Anterior cingulate cortex (tissue), 58 donors: ENCODE results near the gene MAX.
A peak's percentile ranks its signal among the peaks of the same experiment; 100 is the strongest.

ENCODE experiments used
- DNase-seq, 58 donors: peaks; one replicate each; lab custom pipeline; 2025; lab: John Stamatoyannopoulos, UW

MAX gene

GRCh38 chr14:65074449-65075150 lies 27.7 kb downstream of the MAX start:
- DNase-seq = no peak

- DNase-seq = no peak
Observed at GRCh38 chr14:65073605-65074201, 28.6 kb downstream of the MAX start.

DNA sequence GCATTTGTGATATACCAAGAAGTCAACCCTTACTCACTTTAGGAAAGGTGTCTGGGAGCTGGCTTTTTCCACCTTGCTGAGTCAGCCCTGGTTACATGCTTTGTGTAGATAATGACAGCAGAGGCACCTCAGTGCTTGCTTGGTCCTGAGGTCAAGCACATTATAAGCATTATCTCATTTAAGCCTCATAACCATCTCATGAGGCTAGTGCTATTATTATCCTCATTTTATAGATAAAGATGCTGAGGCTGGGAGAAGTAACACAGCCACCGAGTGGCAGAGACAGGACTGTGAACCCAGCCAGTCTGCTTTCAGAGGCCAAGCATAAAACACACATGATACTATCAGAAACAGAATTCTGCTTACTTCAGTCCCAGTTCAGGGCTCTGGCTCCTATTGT lies 29.4 kb downstream of the MAX start:
- no peak for DNase-seq

GRCh38 chr14:65072256-65072655 lies 30.1 kb downstream of the MAX start:
- DNase-seq = no peak

DNA sequence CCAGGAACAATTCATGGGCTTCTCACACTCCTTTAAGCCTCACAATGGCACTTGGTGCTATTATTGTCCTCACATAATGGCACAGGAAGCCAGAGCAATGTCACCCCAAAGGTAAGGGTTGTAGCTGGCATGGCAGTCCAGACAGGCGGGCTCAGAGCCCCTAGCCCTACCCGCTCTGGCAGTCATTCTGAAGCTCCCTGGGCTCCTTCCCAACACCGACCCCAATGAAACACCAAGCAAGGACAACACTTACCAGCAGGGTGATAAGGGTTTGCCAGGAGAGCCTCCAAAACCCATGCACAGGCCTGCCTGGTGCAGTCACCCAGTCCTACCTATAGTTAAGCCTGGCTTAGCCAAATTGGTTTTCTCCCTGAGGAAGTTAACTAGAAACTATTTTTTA lies 30.8 kb downstream of the MAX start:
- no peak for DNase-seq

DNA sequence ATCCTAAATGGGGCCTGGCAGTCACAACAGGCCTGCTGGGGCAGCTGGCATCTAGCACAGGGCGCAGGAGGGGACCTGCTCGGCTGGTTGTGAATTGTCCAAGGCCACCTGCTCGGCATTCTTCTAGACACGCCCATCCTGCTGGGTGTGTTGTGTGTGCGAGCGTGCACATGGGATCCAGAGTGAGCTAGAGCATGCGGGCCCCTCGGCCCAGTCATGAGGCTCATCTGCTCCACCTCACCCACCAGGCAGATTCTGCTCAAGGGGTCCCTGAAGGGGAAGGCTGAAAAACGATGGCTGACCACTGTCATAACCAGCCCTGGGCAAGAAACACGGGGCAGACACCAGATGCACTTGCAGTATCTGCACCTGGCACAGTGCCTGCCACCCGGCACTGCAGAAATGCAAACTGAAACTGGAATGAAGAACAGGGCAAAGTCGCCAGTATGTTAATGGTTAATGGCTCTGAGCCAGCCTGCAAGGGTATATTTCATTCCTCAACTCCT lies 31.8 kb downstream of the MAX start:
- peak in 1 of 58 donors; percentile 32 for DNase-seq

GRCh38 chr14:65069874-65070413 lies 32.4 kb downstream of the MAX start:
- no peak for DNase-seq

DNA sequence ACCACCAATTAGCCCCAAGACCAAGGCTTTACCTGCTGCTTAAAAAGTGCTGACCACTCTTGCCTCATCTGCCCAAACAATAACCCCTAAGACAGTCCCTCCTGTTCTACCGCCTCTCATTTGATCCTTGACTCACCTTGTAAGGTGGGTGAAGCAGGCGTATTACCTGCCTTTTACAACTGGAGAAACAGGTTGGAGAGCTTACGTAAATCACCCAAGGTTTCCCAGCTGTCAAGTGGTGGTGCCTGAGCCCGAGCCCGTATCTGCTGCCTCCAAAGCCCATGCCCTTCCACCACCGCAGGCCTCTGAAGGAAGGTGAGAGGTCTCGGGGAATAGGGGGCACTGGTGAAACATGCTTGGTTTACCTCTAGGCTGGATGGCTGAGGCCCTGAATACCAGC lies 36.6 kb downstream of the MAX start:
- DNase-seq = no peak

DNA sequence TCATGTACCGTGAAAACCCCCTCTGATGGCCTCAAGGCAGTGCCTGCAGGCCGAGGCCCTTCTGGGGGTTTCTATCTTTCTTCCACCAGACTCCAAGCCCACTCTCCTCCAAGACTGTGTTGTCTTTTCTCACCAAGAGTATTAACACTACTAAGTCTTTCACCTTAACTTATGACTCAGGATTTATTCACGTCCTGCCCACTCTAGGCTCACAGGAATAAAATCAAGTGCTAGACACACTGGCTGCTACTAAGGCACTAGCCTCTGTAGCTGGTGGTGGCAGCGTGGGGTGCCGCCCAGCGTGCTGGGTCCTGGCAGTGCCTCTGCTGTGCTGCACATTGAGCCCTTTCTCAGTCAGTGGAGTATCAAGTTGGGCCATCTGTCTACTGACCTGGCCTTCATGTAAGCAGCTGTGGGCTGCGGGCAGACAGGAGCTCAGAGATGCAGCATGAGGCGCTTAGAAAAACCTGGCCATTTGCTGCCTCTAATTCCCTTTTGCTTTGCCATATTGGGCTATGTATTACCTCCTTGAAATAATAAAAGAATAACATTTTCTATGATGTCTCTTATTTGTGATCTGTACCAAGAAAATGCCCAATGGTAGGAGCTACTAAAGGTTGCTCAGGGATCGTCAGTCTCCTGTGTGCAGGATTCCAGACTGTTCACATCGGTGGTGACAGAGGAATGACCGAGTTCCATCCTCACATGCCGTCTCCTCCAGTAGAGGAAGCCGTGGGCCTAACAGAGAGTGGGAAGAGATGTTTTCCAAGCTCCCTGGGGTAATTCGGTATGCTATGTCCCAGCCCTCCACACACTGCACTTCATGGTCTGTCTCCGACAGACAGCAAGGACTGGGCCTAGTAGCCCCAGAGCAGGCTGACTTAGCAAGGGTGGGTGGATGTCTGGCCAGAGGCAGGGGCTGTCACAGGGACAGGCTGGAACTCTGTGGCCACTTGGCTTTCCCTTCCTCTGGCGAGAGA lies 39.9 kb downstream of the MAX start:
- peak in 1 of 58 donors; percentile 21 for DNase-seq

GRCh38 chr14:65057695-65058094 lies 44.6 kb downstream of the MAX start:
- DNase-seq = no peak

GRCh38 chr14:65054471-65055085 lies 47.7 kb downstream of the MAX start:
- DNase-seq = peak in 1 of 58 donors; percentile 13

GRCh38 chr14:65053466-65053865 lies 48.9 kb downstream of the MAX start:
- no peak for DNase-seq

GRCh38 chr14:65052832-65053231 lies 49.5 kb downstream of the MAX start:
- DNase-seq = no peak

GRCh38 chr14:65045709-65046108 lies 56.6 kb downstream of the MAX start:
- no peak for DNase-seq

- DNase-seq = no peak
Observed at GRCh38 chr14:65045006-65045405, 57.3 kb downstream of the MAX start.

DNA sequence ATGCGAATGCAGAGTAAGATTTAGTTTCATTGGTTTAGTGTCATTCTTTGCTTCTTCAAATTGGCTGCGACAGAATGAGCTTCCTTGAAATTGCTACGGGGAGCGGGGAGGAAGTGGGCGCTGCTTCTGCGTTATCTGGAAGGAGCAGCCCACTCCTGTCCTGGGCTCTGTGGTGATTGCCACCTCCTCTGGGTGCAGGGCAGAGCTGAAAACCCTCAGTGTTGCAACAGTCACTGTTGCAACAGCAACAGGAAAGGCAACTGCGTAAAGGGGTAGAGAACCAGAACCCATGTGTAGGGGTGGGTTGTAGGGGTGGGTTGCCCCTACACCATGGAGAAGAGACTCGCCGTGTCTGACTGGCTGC lies 57.7 kb downstream of the MAX start:
- DNase-seq = peak in 8 of 58 donors; percentile 16 to 55 (median 26)

GRCh38 chr14:65043893-65044595 lies 58.3 kb downstream of the MAX start:
- DNase-seq = no peak

- no peak for DNase-seq
Observed at GRCh38 chr14:65042731-65043372, 59.5 kb downstream of the MAX start.

- DNase-seq = no peak
Observed at GRCh38 chr14:65042296-65042695, 60.0 kb downstream of the MAX start.
